A673 (cell line): ENCODE measurements around the gene TDP2. TPM values are rescaled to one million over a fixed set of nuclear protein-coding genes. Genes with fewer than 3 reads are reported as not detected.

ENCODE experiments used
- BruUV-seq: library from RNA; stranded (reverse); fragments of 400-500 nt; replicated peaks from 2 replicates; lab custom pipeline; 2021; lab: Mats Ljungman, UMichigan
- CTCF ChIA-PET: fragments of 300-600 bp; sonication (Branson Sonifier 250); formaldehyde crosslinking; loops from one replicate; lab custom pipeline; 2022; ENCODE audit warnings: antibody characterized with exemption; lab: Charles Lee
- POLR2A ChIA-PET: fragments of 300-600 bp; sonication (Branson Sonifier 250); formaldehyde crosslinking; loops from one replicate; lab custom pipeline; 2022; ENCODE audit warnings: antibody characterized with exemption; ENCODE audit not compliant: low non-redundant PET; lab: Charles Lee
- DNase-seq: peaks from one replicate; pipeline ENCODE4 v3.0.0-alpha.2; 2015; ENCODE audit warnings: low spot score
- H3K27ac ChIP-seq: fragments of 200-600 bp; sonication (generic); 2 replicates; pipeline ENCODE4 v1.5.1; 2016; ENCODE audit warnings: mixed run types, low read depth, mild to moderate bottlenecking, mixed read lengths, antibody characterized with exemption, low read length; ENCODE audit not compliant: poor library complexity, severe bottlenecking
- H3K27me3 ChIP-seq: fragments of 200-600 bp; sonication (generic); replicated peaks from 2 replicates; pipeline ENCODE4 v1.6.1; 2017; ENCODE audit warnings: mixed run types, low read depth, mild to moderate bottlenecking, mixed read lengths, antibody characterized with exemption, low read length; ENCODE audit not compliant: insufficient read depth, poor library complexity
- H3K36me3 ChIP-seq: fragments of 200-600 bp; sonication (generic); 2 replicates; pipeline ENCODE4 v1.6.1; 2016; ENCODE audit warnings: mixed run types, mild to moderate bottlenecking, mixed read lengths, antibody characterized with exemption, low read length; ENCODE audit not compliant: insufficient read depth, poor library complexity, severe bottlenecking
- H3K4me1 ChIP-seq: fragments of 200-600 bp; sonication (generic); 2 replicates; pipeline ENCODE4 v1.6.1; 2017; ENCODE audit warnings: mixed run types, mild to moderate bottlenecking, mixed read lengths, antibody characterized with exemption, low read length; ENCODE audit not compliant: insufficient read depth, poor library complexity, severe bottlenecking
- H3K4me3 ChIP-seq: fragments of 200-600 bp; sonication (generic); 2 replicates; pipeline ENCODE4 v1.5.1; 2016; ENCODE audit warnings: low read depth, mixed run types, mild to moderate bottlenecking, mixed read lengths, low read length; ENCODE audit not compliant: poor library complexity, severe bottlenecking
- H3K9me3 ChIP-seq: fragments of 200-600 bp; sonication (generic); 2 replicates; pipeline ENCODE4 v1.6.1; 2016; ENCODE audit warnings: mixed run types, low read depth, mild to moderate bottlenecking, mixed read lengths, antibody characterized with exemption, low read length; ENCODE audit not compliant: poor library complexity, severe bottlenecking
- EZH2 ChIP-seq: fragments of 200-600 bp; sonication (generic); IDR thresholded peaks from 2 replicates; pipeline ENCODE4 v1.6.1; 2017; ENCODE audit warnings: borderline replicate concordance, low read depth, mild to moderate bottlenecking, mixed read lengths, antibody characterized with exemption, low read length; ENCODE audit not compliant: poor library complexity, severe bottlenecking
- intact Hi-C: fragments of 100-400 bp; cut with micrococcal nuclease; formaldehyde crosslinking; loops from one replicate; pipeline ENCODE4 v1.10.0; 2022; ENCODE audit not compliant: unreplicated experiment
- total RNA-seq: library from RNA; stranded (reverse); gene quantifications from 2 replicates; pipeline ENCODE4 v1.2.3, GENCODE V29; 2021
- TF ChIP-seq, protein P1 (sequence below): fragments of 300-800, 200-600 bp; sonication (generic); conservative IDR thresholded peaks from 2 replicates; pipeline ENCODE4 v1.5.1; 2017; ENCODE audit warnings: low read depth, mild to moderate bottlenecking, antibody characterized with exemption, low read length, moderate library complexity, mixed read lengths

The TDP2 gene
- total RNA-seq, 1 experiment from 2014 or later = 34.9 TPM

DNA sequence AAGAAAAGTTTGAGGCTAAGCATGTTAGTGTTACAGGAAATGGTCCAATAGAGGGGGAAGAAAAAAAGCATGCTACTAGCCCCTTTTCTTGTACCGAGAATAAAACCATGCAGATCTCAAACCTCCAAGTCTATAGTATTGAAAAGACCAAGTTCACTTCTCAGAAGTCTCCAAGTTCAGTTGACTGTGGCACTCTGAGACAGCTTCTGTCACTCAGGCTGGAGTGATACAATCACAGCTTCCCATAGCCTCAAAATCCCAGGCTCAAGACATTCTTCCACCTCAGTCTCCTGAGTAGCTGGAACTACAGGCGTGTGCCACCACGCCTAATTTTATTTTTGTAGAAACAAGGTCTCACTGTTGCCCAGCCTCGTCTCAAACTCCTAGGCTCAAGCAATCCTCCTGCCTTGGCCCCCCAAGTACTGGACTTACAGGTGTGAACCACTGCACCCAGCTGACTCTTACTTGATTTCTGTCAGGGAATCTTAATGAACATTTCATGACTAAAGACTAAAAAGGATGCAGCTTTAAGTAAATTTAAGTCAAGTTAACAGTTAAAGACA lies 36.1 kb upstream of the TDP2 start:
- H3K27me3 ChIP-seq = no peaks in the 10 kb centered on the region
- POLR2A ChIA-PET = no interaction called here

DNA sequence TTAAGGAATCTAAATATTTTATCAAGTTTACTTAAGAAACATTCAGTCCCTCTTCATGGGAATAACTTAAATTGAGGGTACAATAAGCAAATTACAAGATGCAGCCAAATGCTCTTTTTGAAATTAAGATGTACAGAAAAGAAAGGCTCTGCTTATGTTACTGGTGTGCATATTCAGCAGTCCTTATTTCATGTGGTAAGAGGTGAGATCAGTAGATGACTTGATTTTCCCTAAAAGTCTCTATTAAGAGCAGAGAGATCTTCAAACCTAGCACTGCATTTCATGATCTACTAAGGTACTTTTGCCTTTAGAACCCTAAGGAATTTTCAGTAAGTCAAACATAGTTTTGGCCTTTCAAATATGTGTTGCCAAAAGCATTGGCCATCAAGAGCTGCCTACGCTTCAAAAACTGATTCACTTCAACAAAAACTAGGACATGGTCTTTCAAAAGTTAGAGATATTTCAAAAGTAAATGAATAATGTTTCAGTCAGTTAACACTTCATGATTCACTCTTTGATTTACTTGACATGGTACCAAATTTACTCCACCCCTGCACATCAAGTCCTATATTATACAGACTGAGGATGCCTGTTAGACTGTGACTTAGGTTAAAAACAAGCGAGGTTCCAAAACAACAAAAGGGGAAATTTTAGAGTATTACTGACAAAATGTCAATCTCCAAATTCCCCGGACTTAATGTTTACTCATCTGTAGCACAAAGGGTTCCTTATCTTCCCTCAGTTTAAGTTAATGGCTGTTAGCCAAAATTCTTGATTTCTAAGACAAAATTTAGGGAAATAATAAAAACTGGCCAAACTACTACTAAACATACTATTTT lies 33.0 kb upstream of the TDP2 start:
- no peak overlapping the region for H3K4me3 ChIP-seq
- peaks cover 23% of the 10 kb centered on the region for H3K36me3 ChIP-seq
- H3K4me1 ChIP-seq = no peaks in the 10 kb centered on the region
- no TSS peak for BruUV-seq
- intact Hi-C loops = loop anchor here (5.0 to 10.0 kb wide), 2 partner anchors 267 to 635 kb away; no protein-coding TSS in a partner anchor
- H3K27ac ChIP-seq = no peak overlapping the region
- CTCF ChIA-PET = no interaction called here
- POLR2A ChIA-PET = no interaction called here
- TF ChIP-seq EZH2 = no peak
- TF ChIP-seq, protein P1, sequence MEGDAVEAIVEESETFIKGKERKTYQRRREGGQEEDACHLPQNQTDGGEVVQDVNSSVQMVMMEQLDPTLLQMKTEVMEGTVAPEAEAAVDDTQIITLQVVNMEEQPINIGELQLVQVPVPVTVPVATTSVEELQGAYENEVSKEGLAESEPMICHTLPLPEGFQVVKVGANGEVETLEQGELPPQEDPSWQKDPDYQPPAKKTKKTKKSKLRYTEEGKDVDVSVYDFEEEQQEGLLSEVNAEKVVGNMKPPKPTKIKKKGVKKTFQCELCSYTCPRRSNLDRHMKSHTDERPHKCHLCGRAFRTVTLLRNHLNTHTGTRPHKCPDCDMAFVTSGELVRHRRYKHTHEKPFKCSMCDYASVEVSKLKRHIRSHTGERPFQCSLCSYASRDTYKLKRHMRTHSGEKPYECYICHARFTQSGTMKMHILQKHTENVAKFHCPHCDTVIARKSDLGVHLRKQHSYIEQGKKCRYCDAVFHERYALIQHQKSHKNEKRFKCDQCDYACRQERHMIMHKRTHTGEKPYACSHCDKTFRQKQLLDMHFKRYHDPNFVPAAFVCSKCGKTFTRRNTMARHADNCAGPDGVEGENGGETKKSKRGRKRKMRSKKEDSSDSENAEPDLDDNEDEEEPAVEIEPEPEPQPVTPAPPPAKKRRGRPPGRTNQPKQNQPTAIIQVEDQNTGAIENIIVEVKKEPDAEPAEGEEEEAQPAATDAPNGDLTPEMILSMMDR = no peak
- H3K9me3 ChIP-seq = no peaks in the 10 kb centered on the region
- no peaks in the 10 kb centered on the region for H3K27me3 ChIP-seq
- no peak for DNase-seq

More for the DNA sequence above, 36.1 kb upstream of the TDP2 start:
- no TSS peak for BruUV-seq
- no peak overlapping the region for H3K27ac ChIP-seq
- peaks cover 54% of the 10 kb centered on the region for H3K36me3 ChIP-seq
- no peak overlapping the region for H3K4me3 ChIP-seq
- no peaks in the 10 kb centered on the region for H3K9me3 ChIP-seq
- TF ChIP-seq EZH2 = no peak
- CTCF ChIA-PET = no interaction called here
- intact Hi-C loops = no loop called here
- no peaks in the 10 kb centered on the region for H3K4me1 ChIP-seq
- no peak for DNase-seq

DNA sequence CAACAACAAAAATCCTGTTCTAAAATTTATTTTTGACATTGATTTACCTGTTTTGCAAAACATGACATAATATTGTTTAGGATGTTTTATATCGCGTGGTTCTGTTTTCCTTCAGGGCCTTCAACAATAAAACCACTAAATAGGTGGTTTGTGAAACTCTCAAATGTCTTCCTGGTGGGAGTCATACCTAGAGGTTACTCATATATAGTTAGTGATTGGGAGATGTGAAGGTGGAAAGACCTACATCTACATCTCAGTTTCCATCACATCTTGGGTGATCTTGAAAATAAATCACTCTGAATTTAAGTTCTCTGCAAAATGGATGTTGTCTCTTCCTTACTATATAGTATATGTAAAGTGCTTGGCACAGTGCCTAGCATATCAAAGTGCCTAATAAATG lies 29.4 kb upstream of the TDP2 start:
- Histone ChIP-seq H3K27ac (no peak overlapping the region), H3K9me3 (no peaks in the 10 kb centered on the region), H3K4me3 (no peak overlapping the region), H3K4me1 (no peaks in the 10 kb centered on the region), H3K27me3 (no peaks in the 10 kb centered on the region), H3K36me3 (no peaks in the 10 kb centered on the region)
- ChIA-PET CTCF (no interaction called here), POLR2A (no interaction called here)
- DNase-seq = no peak
- intact Hi-C loops = loop anchor here (5.0 to 10.0 kb wide), 2 partner anchors 264 to 631 kb away; no protein-coding TSS in a partner anchor
- TF ChIP-seq, protein P1 = no peak
- TF ChIP-seq EZH2 = no peak
- BruUV-seq = no TSS peak
